Endothelial cell of umbilical vein (primary cell): ENCODE results near the gene SIGMAR1. TPM values are rescaled to one million over a fixed set of nuclear protein-coding genes. Genes with fewer than 3 reads are reported as not detected.

Experiments used
- BruUV-seq: library from RNA; stranded (reverse); fragments of 400-500 nt; replicated peaks from 2 replicates; lab custom pipeline; 2021; lab: Mats Ljungman, UMichigan
- CTCF ChIA-PET: fragments of 300-600, 350-600 bp; sonication (Branson Sonifier 250); formaldehyde crosslinking; loops from one replicate; lab custom pipeline; 2021; ENCODE audit warnings: antibody characterized with exemption, inconsistent platforms; lab: Charles Lee
- POLR2A ChIA-PET: fragments of 300-600, 350-600 bp; sonication (Branson Sonifier 250); formaldehyde crosslinking; loops from one replicate; lab custom pipeline; 2021; ENCODE audit warnings: antibody characterized with exemption, inconsistent platforms; lab: Charles Lee
- DNase-seq: peaks from one replicate; pipeline ENCODE4 v3.0.0-alpha.2; 2011; ENCODE audit warnings: low read depth, low spot score
- FAIRE-seq: peaks from 2 replicates; lab custom pipeline; 2011; peaks lifted over from hg19 to GRCh38; lab: Jason Lieb, UNC
- H2AFZ ChIP-seq: 2 replicates; pipeline ENCODE4 v1.6.0; 2012; ENCODE audit warnings: low read depth, low read length, control low read depth, inconsistent platforms
- H3K27ac ChIP-seq: 2 replicates; pipeline ENCODE4 v1.5.1; 2011; ENCODE audit warnings: low read depth, mild to moderate bottlenecking, control low read depth, low read length, moderate library complexity; ENCODE audit not compliant: insufficient read depth
- H3K27me3 ChIP-seq, 2 experiments: 2 replicates each; pipeline versions ENCODE4 v1.6.0 to v1.6.1; 2011; ENCODE audit warnings: low read length in 2 of 2, mixed read lengths in 1 of 2; ENCODE audit not compliant: control insufficient read depth in 2 of 2, insufficient read depth in 2 of 2
- H3K36me3 ChIP-seq, 2 experiments: 2 replicates in 1 of 2; 3 replicates in 1 of 2; pipeline ENCODE4 v1.5.1; 2011; ENCODE audit warnings: low read length in 2 of 2, mild to moderate bottlenecking in 1 of 2, moderate library complexity in 1 of 2; ENCODE audit not compliant: control insufficient read depth in 2 of 2, insufficient read depth in 2 of 2; ENCODE audit errors: extremely low read depth in 1 of 2
- H3K4me1 ChIP-seq: 3 replicates; pipeline ENCODE4 v1.5.1; 2011; ENCODE audit warnings: mild to moderate bottlenecking, low read length; ENCODE audit not compliant: control insufficient read depth, insufficient read depth; ENCODE audit errors: extremely low read depth
- H3K4me2 ChIP-seq: 2 replicates; pipeline ENCODE4 v1.6.1; 2011; ENCODE audit warnings: low read length, control low read depth, mixed read lengths; ENCODE audit not compliant: insufficient read depth
- H3K4me3 ChIP-seq, 3 experiments: fragments of 200-600 bp in 1 of 3; sonication (generic), shearing (Covaris generic) in 1 of 3; replicated peaks in 1 of 3; 2 replicates each; pipeline ENCODE4 v1.5.1; 2011 to 2016; ENCODE audit warnings: control low read depth in 3 of 3, low read length in 3 of 3, mild to moderate bottlenecking in 2 of 3, inconsistent platforms in 1 of 3, low read depth in 1 of 3, moderate library complexity in 1 of 3; ENCODE audit not compliant: insufficient read depth in 1 of 3
- H3K79me2 ChIP-seq: 2 replicates; pipeline ENCODE4 v1.6.0; 2012; ENCODE audit warnings: low read length, inconsistent platforms; ENCODE audit not compliant: control insufficient read depth, insufficient read depth
- H3K9ac ChIP-seq: replicated peaks from 2 replicates; pipeline ENCODE3; 2011; ENCODE audit warnings: low read length, control low read depth; ENCODE audit not compliant: insufficient read depth; ENCODE audit errors: extremely low read depth
- H3K9me1 ChIP-seq: replicated peaks from 3 replicates; pipeline ENCODE4 v1.6.0; 2011; ENCODE audit warnings: mild to moderate bottlenecking, low read length; ENCODE audit not compliant: control insufficient read depth, insufficient read depth; ENCODE audit errors: extremely low read depth
- H3K9me3 ChIP-seq: replicated peaks from 2 replicates; pipeline ENCODE4 v1.5.1; 2012; ENCODE audit warnings: low read length, inconsistent platforms; ENCODE audit not compliant: control insufficient read depth, insufficient read depth
- H4K20me1 ChIP-seq: replicated peaks from 2 replicates; pipeline ENCODE3; 2011; ENCODE audit warnings: mild to moderate bottlenecking, low read length; ENCODE audit not compliant: control insufficient read depth, insufficient read depth; ENCODE audit errors: extremely low read depth
- EZH2 ChIP-seq: IDR thresholded peaks from 2 replicates; pipeline ENCODE4 v1.6.1; 2012; ENCODE audit warnings: borderline replicate concordance, low read depth, mild to moderate bottlenecking, moderate library complexity, low read length, inconsistent platforms; ENCODE audit not compliant: severe bottlenecking
- FOS ChIP-seq: IDR thresholded peaks from 2 replicates; pipeline ENCODE4 v1.6.1; 2011; ENCODE audit warnings: mild to moderate bottlenecking, low read length, moderate library complexity, borderline replicate concordance; ENCODE audit not compliant: insufficient read depth
- GATA2 ChIP-seq: IDR thresholded peaks from 2 replicates; pipeline ENCODE4 v1.7.0; 2011; ENCODE audit warnings: low read depth, mild to moderate bottlenecking, moderate library complexity, mixed read lengths, low read length; ENCODE audit not compliant: insufficient read length, insufficient read depth
- JUN ChIP-seq: IDR thresholded peaks from 2 replicates; pipeline ENCODE4 v1.6.1; 2011; ENCODE audit warnings: borderline replicate concordance, low read depth; ENCODE audit not compliant: insufficient read length, insufficient read depth
- MYC ChIP-seq: IDR thresholded peaks from one replicate; pipeline ENCODE4 v1.6.1; 2011; ENCODE audit warnings: mild to moderate bottlenecking, low read depth, low read length
- POLR2A ChIP-seq: IDR thresholded peaks from 2 replicates; pipeline ENCODE4 v1.6.1; 2012; ENCODE audit warnings: low read depth, mild to moderate bottlenecking, control low read depth, low read length
- POLR2AphosphoS5 ChIP-seq: IDR thresholded peaks from 2 replicates; pipeline ENCODE4 v1.6.1; 2012; ENCODE audit warnings: low read depth, mild to moderate bottlenecking, control low read depth, low read length, moderate library complexity; ENCODE audit not compliant: insufficient read depth
- dilution Hi-C: fragments of 300-500 bp; cut with MboI; formaldehyde crosslinking; loops from one replicate; pipeline ENCODE4 v1.15.0; 2019; ENCODE audit warnings: low sequenced_read_pairs; ENCODE audit not compliant: extremely low pct_ligation_motif_present
- intact Hi-C: fragments of 100-400 bp; cut with micrococcal nuclease; formaldehyde crosslinking; loops from one replicate; pipeline ENCODE4 v1.10.0; 2022
- polyA plus RNA-seq, 4 experiments: library from polyadenylated mRNA; depleted of rRNA in 3 of 4; stranded (reverse) in 3 of 4; unstranded in 1 of 4; fragments of >200 nt; gene quantifications; 2 replicates each; pipeline versions ENCODE4 v1.2.1 to v1.2.3, GENCODE V29; 2011 to 2012; ENCODE audit warnings: missing spikeins in 1 of 4
- total RNA-seq: library from RNA; stranded (reverse); gene quantifications from 2 replicates; pipeline ENCODE4 v1.2.3, GENCODE V29; 2021
- TF ChIP-seq, protein P1 (sequence below): IDR thresholded peaks from 2 replicates; pipeline ENCODE4 v1.6.1; 2011; ENCODE audit not compliant: insufficient read depth, insufficient read length
- TF ChIP-seq, protein P2 (sequence below), 2 donors: IDR thresholded peaks; 1 replicate in 1 of 2; 2 replicates in 1 of 2; pipeline ENCODE4 v1.5.1; 2011; ENCODE audit warnings: low read length in 2 of 2, mild to moderate bottlenecking in 2 of 2, moderate library complexity in 2 of 2, control low read depth in 1 of 2, inconsistent platforms in 1 of 2, low read depth in 1 of 2; ENCODE audit not compliant: insufficient read depth in 1 of 2; ENCODE audit errors: extremely low read depth in 1 of 2

Gene SIGMAR1
- total and polyA plus RNA-seq, 2 donors (not counting 3 experiments of a cell fraction or from before 2014, with no cell fraction given), result 78.4 to 81.2 TPM

DNA sequence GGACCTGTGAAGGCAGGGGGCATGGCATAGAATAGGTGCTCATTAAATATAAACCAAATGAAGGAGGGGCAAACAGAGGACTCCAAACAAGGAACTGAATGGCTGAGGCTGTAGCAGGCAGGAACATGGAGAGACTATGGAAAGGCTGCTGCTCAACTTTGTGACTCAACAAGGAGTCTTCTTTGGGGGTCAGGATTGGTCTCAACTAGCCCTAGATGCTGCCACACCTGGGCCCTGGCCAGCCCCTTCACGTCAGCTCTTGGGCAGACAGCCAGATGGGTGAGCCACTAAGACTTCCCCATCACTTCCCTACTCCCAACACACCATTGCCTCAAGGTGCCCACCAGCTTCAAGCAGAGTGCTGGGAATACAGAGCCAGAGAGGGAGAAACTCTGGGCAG, 36.7 kb downstream of the SIGMAR1 start:
- H3K4me3 ChIP-seq, result no peak overlapping the region
- ChIA-PET POLR2A (no interaction called here), CTCF (interaction anchor here (1.2 to 1.7 kb wide), 3 partner anchors 9 to 53 kb away, joined by 3 to 12 read pairs (median 4); no protein-coding TSS in a partner anchor)
- DNase-seq, result no peak
- H3K36me3 ChIP-seq, result no peaks in the 10 kb centered on the region
- no peak overlapping the region for H2AFZ ChIP-seq
- no peaks in the 10 kb centered on the region for H3K79me2 ChIP-seq
- TF ChIP-seq MYC, result no peak
- TF ChIP-seq FOS, result no peak
- TF ChIP-seq, protein P1, sequence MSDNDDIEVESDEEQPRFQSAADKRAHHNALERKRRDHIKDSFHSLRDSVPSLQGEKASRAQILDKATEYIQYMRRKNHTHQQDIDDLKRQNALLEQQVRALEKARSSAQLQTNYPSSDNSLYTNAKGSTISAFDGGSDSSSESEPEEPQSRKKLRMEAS, result no peak
- no peak for TF ChIP-seq GATA2
- TF ChIP-seq, protein P2, sequence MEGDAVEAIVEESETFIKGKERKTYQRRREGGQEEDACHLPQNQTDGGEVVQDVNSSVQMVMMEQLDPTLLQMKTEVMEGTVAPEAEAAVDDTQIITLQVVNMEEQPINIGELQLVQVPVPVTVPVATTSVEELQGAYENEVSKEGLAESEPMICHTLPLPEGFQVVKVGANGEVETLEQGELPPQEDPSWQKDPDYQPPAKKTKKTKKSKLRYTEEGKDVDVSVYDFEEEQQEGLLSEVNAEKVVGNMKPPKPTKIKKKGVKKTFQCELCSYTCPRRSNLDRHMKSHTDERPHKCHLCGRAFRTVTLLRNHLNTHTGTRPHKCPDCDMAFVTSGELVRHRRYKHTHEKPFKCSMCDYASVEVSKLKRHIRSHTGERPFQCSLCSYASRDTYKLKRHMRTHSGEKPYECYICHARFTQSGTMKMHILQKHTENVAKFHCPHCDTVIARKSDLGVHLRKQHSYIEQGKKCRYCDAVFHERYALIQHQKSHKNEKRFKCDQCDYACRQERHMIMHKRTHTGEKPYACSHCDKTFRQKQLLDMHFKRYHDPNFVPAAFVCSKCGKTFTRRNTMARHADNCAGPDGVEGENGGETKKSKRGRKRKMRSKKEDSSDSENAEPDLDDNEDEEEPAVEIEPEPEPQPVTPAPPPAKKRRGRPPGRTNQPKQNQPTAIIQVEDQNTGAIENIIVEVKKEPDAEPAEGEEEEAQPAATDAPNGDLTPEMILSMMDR (IDR thresholded peaks at IDR 0.05; ENCODE audit: extremely low read depth in 1 of 2, insufficient read depth in 1 of 2, low read depth in 1 of 2, low read length in 2 of 2), result no peak
- no peak for TF ChIP-seq POLR2A
- no peak for TF ChIP-seq EZH2
- no peak for TF ChIP-seq POLR2AphosphoS5
- no peak for TF ChIP-seq JUN
- H3K9ac ChIP-seq, result no peak overlapping the region
- intact Hi-C loops, result no loop called here
- BruUV-seq, result no TSS peak
- H3K9me3 ChIP-seq, result no peaks in the 10 kb centered on the region
- peaks cover 0 to 20% of the 10 kb centered on the region in 2 experiments for H3K27me3 ChIP-seq
- no peaks in the 10 kb centered on the region for H3K4me1 ChIP-seq
- H3K9me1 ChIP-seq, result no peaks in the 10 kb centered on the region
- H4K20me1 ChIP-seq, result no peaks in the 10 kb centered on the region
- no peak overlapping the region for H3K27ac ChIP-seq
- dilution Hi-C loops, result no loop called here
- no peak overlapping the region for H3K4me2 ChIP-seq
- FAIRE-seq, result no peak
